GM23338 (cell line): Measurements from ENCODE around the gene TBC1D9B. TPM values are rescaled to one million over a fixed set of nuclear protein-coding genes. Genes with fewer than 3 reads are reported as not detected.

Experiments
- ATAC-seq: fragments of 200-7000 bp; cut with Tn5 transposase; 3 replicates; pipeline ENCODE4 v1.9.1; 2020
- DNase-seq: peaks from one replicate; pipeline ENCODE4 v3.0.0-alpha.2; 2015; ENCODE audit warnings: low spot score
- H2AFZ ChIP-seq: fragments of 200-600 bp; sonication (generic); 2 replicates; pipeline ENCODE4 v1.8.0; 2016; ENCODE audit warnings: antibody characterized with exemption, mild to moderate bottlenecking, moderate library complexity
- H3F3A ChIP-seq: fragments of 200-600 bp; sonication (generic); replicated peaks from 2 replicates; pipeline ENCODE4 v1.8.0; 2017; ENCODE audit warnings: antibody characterized with exemption, mixed run types, low read depth
- H3K27ac ChIP-seq: fragments of 200-600 bp; sonication (generic); 2 replicates; pipeline ENCODE4 v1.6.1; 2016; ENCODE audit warnings: low read depth
- H3K27me3 ChIP-seq: fragments of 200-600 bp; sonication (generic); 2 replicates; pipeline ENCODE4 v1.8.0; 2016; ENCODE audit warnings: mild to moderate bottlenecking, mixed run types, moderate library complexity; ENCODE audit not compliant: insufficient read depth
- H3K36me3 ChIP-seq: fragments of 200-600 bp; sonication (generic); 2 replicates; pipeline ENCODE4 v1.8.0; 2016; ENCODE audit warnings: mild to moderate bottlenecking; ENCODE audit not compliant: insufficient read depth
- H3K4me1 ChIP-seq: fragments of 200-600 bp; sonication (generic); 2 replicates; pipeline ENCODE4 v1.8.0; 2016; ENCODE audit warnings: mild to moderate bottlenecking, moderate library complexity; ENCODE audit not compliant: insufficient read depth
- H3K4me2 ChIP-seq: fragments of 200-600 bp; sonication (generic); 2 replicates; pipeline ENCODE4 v1.7.1; 2017; ENCODE audit warnings: mixed run types
- H3K4me3 ChIP-seq: fragments of 200-600 bp; sonication (generic); 2 replicates; pipeline ENCODE4 v1.6.1; 2016; ENCODE audit warnings: mixed run types
- H3K79me2 ChIP-seq: fragments of 200-600 bp; sonication (generic); replicated peaks from 2 replicates; pipeline ENCODE4 v1.8.0; 2017; ENCODE audit warnings: mild to moderate bottlenecking; ENCODE audit not compliant: insufficient read depth
- H3K9me2 ChIP-seq: fragments of 200-600 bp; sonication (generic); 2 replicates; pipeline ENCODE4 v1.8.0; 2017; ENCODE audit not compliant: insufficient read depth
- H4K20me1 ChIP-seq: fragments of 200-600 bp; sonication (generic); replicated peaks from 2 replicates; pipeline ENCODE4 v1.8.0; 2017; ENCODE audit warnings: mild to moderate bottlenecking; ENCODE audit not compliant: insufficient read depth
- H3K27ac Mint-ChIP-seq: 2 replicates; pipeline ENCODE4 v1.8.0; 2020; ENCODE audit warnings: inconsistent platforms, mild to moderate bottlenecking, moderate library complexity, mixed read lengths
- H3K27me3 Mint-ChIP-seq: 3 replicates; pipeline ENCODE4 v1.8.0; 2022; ENCODE audit warnings: low read depth, mild to moderate bottlenecking, moderate library complexity, mixed read lengths, inconsistent platforms; ENCODE audit not compliant: insufficient read depth, poor library complexity
- H3K36me3 Mint-ChIP-seq: 3 replicates; pipeline ENCODE4 v1.8.0; 2021; ENCODE audit warnings: low read depth, mild to moderate bottlenecking, inconsistent platforms, moderate library complexity, mixed read lengths
- H3K4me1 Mint-ChIP-seq: 3 replicates; pipeline ENCODE4 v1.8.0; 2020; ENCODE audit warnings: mild to moderate bottlenecking, inconsistent platforms, mixed read lengths
- H3K4me3 Mint-ChIP-seq: 3 replicates; pipeline ENCODE4 v1.8.0; 2021; ENCODE audit warnings: moderate library complexity, mild to moderate bottlenecking, inconsistent platforms, mixed read lengths
- H3K9me3 Mint-ChIP-seq: 3 replicates; pipeline ENCODE4 v1.8.0; 2020; ENCODE audit warnings: moderate library complexity, mild to moderate bottlenecking, inconsistent platforms, mixed read lengths
- CREB1 ChIP-seq: fragments of 250-450 bp; sonication (Bioruptor Pico); IDR thresholded peaks from 2 replicates; pipeline ENCODE4 v1.5.0; 2020; ENCODE audit warnings: low read depth, mild to moderate bottlenecking, moderate library complexity
- CTCF ChIP-seq, 2 experiments: fragments of 200-600 bp in 1 of 2; sonication (generic) in 1 of 2; conservative IDR thresholded peaks; 2 replicates each; pipeline versions ENCODE4 v1.5.1 to v1.6.1; 2016 to 2017; ENCODE audit warnings: antibody characterized with exemption in 2 of 2, low read depth in 2 of 2, mild to moderate bottlenecking in 2 of 2, moderate library complexity in 1 of 2
- ETS1 ChIP-seq: IDR thresholded peaks from 2 replicates; pipeline ENCODE4 v1.6.1; 2016; ENCODE audit warnings: antibody characterized with exemption
- EZH2 ChIP-seq: fragments of 200-600 bp; sonication (generic); IDR thresholded peaks from one replicate; pipeline ENCODE4 v1.8.0; 2017; ENCODE audit warnings: antibody characterized with exemption, mild to moderate bottlenecking, low read depth; ENCODE audit not compliant: unreplicated experiment
- EZH2phosphoT487 ChIP-seq: fragments of 200-600 bp; sonication (generic); IDR thresholded peaks from one replicate; pipeline ENCODE4 v1.8.1; 2018; ENCODE audit warnings: antibody characterized with exemption; ENCODE audit not compliant: unreplicated experiment
- JUNB ChIP-seq: IDR thresholded peaks from one replicate; pipeline ENCODE4 v1.6.1; 2016; ENCODE audit warnings: antibody characterized with exemption; ENCODE audit not compliant: unreplicated experiment
- NANOG ChIP-seq: IDR thresholded peaks from 2 replicates; pipeline ENCODE4 v1.6.1; 2016; ENCODE audit warnings: antibody characterized with exemption, borderline replicate concordance
- POLR2AphosphoS5 ChIP-seq: IDR thresholded peaks from 2 replicates; pipeline ENCODE4 v1.6.1; 2016; ENCODE audit warnings: antibody characterized with exemption, low read depth
- REST ChIP-seq: IDR thresholded peaks from one replicate; pipeline ENCODE4 v1.6.1; 2018; ENCODE audit warnings: antibody characterized with exemption; ENCODE audit not compliant: unreplicated experiment
- STAT1 ChIP-seq: IDR thresholded peaks from one replicate; pipeline ENCODE4 v1.6.1; 2016; ENCODE audit warnings: antibody characterized with exemption; ENCODE audit not compliant: unreplicated experiment
- ZNF114 ChIP-seq: fragments of 250-450 bp; sonication (Bioruptor Pico); IDR thresholded peaks from 2 replicates; pipeline ENCODE4 v1.5.0; 2020; ENCODE audit warnings: mild to moderate bottlenecking, moderate library complexity
- ZNF331 ChIP-seq: fragments of 250-450 bp; sonication (Bioruptor Pico); IDR thresholded peaks from 2 replicates; pipeline ENCODE4 v1.5.0; 2020; ENCODE audit warnings: low read depth, mild to moderate bottlenecking, moderate library complexity
- ZNF462 ChIP-seq: fragments of 250-450 bp; sonication (Bioruptor Pico); IDR thresholded peaks from 2 replicates; pipeline ENCODE4 v1.5.0; 2020; ENCODE audit warnings: mild to moderate bottlenecking, moderate library complexity
- polyA plus RNA-seq: library from polyadenylated mRNA; unstranded; fragments of >200 nt; fragmentation: Nextera tagmentation; extraction: Ambion mirVana; gene quantifications from 2 replicates; pipeline ENCODE4 v1.2.1, GENCODE V29; 2016
- total RNA-seq: library from RNA; depleted of rRNA; stranded (reverse); fragments of >200 nt; shearing (Covaris generic); gene quantifications from 2 replicates; pipeline ENCODE4 v1.2.3, GENCODE V29; 2014

The TBC1D9B gene
- total and polyA plus RNA-seq, 2 experiments from 2014 or later: 19.0 to 38.0 TPM

GRCh38 chr5:179918742-179919486 lies 11.2 kb upstream of the TBC1D9B start:
- H3K4me2 ChIP-seq: no peak overlapping the region
- H3K9me3 Mint-ChIP-seq: no peaks in the 10 kb centered on the region
- no peaks in the 10 kb centered on the region for H3K79me2 ChIP-seq
- no peak overlapping the region for H2AFZ ChIP-seq
- peaks cover 6% of the 10 kb centered on the region for H3K4me1 ChIP-seq
- no peak overlapping the region; the same call in 1 of the 2 replicates for H3K27ac Mint-ChIP-seq
- H3K36me3 Mint-ChIP-seq: no peaks in the 10 kb centered on the region; the same call in 2 of the 3 replicates
- no peak for DNase-seq
- no peak overlapping the region for H3K27ac ChIP-seq
- H3K27me3 Mint-ChIP-seq: peaks cover 17% of the 10 kb centered on the region
- H3K4me1 Mint-ChIP-seq: peaks cover 34% of the 10 kb centered on the region
- H3K4me3 Mint-ChIP-seq: no peak overlapping the region
- TF ChIP-seq ZNF462 (CRISPR knock-in tag): no peak
- TF ChIP-seq ETS1: no peak
- no peak for TF ChIP-seq ZNF114
- TF ChIP-seq JUNB: no peak
- TF ChIP-seq EZH2phosphoT487: no peak
- TF ChIP-seq CREB1 (CRISPR knock-in tag): no peak
- no peak for TF ChIP-seq ZNF331 (CRISPR knock-in tag)
- no peak for TF ChIP-seq CTCF (conservative IDR thresholded peaks at IDR 0.05; ENCODE audit: low read depth in 2 of 2)
- TF ChIP-seq POLR2AphosphoS5: no peak
- no peak for TF ChIP-seq STAT1
- no peak for TF ChIP-seq NANOG
- TF ChIP-seq EZH2: no peak
- TF ChIP-seq REST: no peak
- no peaks in the 10 kb centered on the region for H3F3A ChIP-seq
- no peaks in the 10 kb centered on the region for H4K20me1 ChIP-seq
- H3K4me3 ChIP-seq: no peak overlapping the region
- no peaks in the 10 kb centered on the region for H3K27me3 ChIP-seq
- ATAC-seq: no peak
- H3K9me2 ChIP-seq: no peaks in the 10 kb centered on the region
- no peaks in the 10 kb centered on the region for H3K36me3 ChIP-seq
